Epithelial cell of esophagus (primary cell): Measurements from ENCODE around the gene EXOC6B.

ENCODE experiments used
- DNase-seq: peaks from one replicate; pipeline ENCODE4 v3.0.0; 2010; ENCODE audit warnings: low read depth
- H3K4me3 ChIP-seq: 2 replicates; pipeline ENCODE4 v1.5.1; 2011; ENCODE audit warnings: mild to moderate bottlenecking, low read length, control low read depth
- TF ChIP-seq, protein P1 (sequence below): IDR thresholded peaks from 2 replicates; pipeline ENCODE4 v1.5.1; 2011; ENCODE audit warnings: low read depth, mild to moderate bottlenecking, low read length, control low read depth, inconsistent platforms; ENCODE audit not compliant: insufficient read depth; ENCODE audit errors: missing control alignments

EXOC6B gene

DNA sequence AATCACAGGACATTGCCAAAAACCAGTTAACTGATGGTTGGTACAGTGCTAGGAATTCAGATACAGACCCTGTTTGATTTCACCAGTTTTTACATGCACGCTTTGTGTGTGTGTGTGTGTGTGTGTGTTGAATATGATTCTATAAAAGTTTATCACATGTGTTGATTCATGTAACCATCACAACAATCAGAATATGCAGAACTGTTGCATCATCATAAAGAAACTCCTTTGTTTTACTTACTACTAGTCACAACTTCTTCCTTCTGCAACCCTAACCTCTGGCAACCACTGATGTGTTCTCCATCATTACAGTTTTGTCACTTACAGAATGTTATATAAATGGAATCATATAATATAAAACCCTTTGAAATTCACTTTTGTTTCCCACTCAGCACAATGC lies 533.4 kb downstream of the EXOC6B start:
- TF ChIP-seq, protein P1, sequence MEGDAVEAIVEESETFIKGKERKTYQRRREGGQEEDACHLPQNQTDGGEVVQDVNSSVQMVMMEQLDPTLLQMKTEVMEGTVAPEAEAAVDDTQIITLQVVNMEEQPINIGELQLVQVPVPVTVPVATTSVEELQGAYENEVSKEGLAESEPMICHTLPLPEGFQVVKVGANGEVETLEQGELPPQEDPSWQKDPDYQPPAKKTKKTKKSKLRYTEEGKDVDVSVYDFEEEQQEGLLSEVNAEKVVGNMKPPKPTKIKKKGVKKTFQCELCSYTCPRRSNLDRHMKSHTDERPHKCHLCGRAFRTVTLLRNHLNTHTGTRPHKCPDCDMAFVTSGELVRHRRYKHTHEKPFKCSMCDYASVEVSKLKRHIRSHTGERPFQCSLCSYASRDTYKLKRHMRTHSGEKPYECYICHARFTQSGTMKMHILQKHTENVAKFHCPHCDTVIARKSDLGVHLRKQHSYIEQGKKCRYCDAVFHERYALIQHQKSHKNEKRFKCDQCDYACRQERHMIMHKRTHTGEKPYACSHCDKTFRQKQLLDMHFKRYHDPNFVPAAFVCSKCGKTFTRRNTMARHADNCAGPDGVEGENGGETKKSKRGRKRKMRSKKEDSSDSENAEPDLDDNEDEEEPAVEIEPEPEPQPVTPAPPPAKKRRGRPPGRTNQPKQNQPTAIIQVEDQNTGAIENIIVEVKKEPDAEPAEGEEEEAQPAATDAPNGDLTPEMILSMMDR: no peak
- DNase-seq: peak; percentile 14

DNA sequence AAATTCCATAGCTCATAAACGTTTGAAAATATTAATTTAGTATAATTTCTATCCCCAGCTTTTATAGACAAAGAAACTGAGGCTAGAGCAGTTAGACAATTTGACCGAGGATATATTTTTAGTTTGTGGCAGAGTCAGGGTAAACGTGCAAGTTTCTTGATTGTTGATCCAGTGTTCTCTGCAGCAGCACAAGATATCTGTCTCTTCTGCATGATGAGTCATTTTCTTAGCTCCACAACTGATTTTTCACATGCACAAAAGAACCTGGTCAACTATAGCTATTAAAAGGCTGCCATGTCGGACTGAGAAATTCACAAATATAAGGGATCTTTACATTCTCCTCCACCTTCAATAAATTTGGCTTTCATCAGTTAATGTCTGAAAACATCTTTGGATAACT lies 534.8 kb downstream of the EXOC6B start:
- H3K4me3 ChIP-seq: no peak overlapping the region
- DNase-seq: no peak
- TF ChIP-seq, protein P1: no peak

More for the DNA sequence above, 533.4 kb downstream of the EXOC6B start:
- no peak overlapping the region for H3K4me3 ChIP-seq

DNA sequence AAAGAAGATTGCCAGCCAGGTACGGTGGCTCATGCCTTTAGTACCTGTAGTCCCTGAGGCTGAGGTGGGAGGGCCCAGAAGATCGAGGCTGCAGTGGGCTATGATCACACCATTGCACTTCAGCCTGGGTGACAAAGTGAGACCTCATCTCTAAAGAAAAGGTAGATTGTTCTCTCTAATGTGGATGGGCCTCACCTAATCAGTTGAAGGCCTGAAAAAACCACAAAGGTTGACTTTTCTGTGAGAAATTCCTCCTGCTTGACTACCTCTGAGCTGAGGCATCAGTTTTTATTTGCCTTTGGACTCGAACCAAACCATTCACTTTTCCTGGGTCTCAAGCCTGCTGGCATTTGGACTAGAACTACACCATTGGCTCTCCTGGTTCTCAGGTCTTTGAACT lies 536.1 kb downstream of the EXOC6B start:
- no peak for DNase-seq
- no peak overlapping the region for H3K4me3 ChIP-seq
- TF ChIP-seq, protein P1: no peak

DNA sequence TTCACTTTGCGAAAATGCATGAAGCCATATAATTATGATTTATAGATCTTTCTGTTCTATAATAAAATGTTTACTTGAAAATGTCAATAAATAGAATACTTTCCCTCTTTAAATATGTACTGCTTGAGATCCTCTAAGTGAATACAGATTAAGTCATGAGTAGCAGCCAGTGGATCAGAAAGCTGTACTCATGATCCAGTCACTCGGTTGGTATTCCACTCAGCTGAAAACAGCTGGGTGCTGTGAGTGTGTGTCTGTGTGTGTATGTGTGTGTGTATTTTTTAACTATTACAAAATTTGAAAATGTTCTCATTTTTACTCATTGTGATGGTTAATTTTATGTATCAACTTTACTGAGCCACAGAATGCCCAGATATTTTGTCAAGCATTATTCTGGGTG lies 536.5 kb downstream of the EXOC6B start:
- H3K4me3 ChIP-seq: no peak overlapping the region
- peak; percentile 31 for DNase-seq
- TF ChIP-seq, protein P1: no peak

DNA sequence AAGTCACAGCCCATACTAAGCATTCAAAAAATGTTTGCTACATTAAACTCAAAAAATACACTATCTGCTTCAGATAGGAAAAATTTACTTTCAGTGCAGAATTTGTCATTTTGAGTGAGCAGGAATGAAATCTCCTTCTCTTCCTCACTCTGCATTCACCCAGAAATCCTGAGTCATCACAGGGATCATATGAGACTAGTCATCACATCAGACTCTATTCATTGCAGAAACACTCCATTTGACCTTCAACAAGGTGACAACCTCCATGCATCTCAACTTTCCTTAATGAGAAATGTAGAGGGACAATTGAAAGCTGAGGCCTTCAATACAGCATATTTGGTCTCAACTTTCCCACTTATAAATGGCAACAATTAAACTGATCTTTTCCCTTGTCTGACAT lies 547.8 kb downstream of the EXOC6B start:
- H3K4me3 ChIP-seq: no peak overlapping the region
- TF ChIP-seq, protein P1: no peak
- DNase-seq: peak; percentile 67

DNA sequence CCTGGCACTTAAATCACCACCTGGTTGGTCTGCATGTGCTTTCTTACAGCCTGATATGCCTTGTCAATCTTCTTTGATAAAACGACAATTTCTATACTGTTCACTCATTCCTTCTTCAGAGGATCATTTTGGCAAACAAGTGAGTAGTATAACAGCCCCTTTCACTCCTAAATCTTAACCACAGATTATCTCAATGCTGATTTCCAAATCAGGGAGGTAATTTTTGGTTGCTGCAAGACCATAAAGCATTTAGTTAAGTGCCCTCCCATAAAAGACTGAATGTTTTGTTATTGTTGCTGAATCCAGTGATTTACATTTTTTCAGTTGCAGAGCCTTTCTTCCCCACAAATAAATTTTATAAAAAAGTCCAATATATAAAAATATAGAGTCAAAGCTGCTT lies 549.0 kb downstream of the EXOC6B start:
- H3K4me3 ChIP-seq: no peak overlapping the region
- TF ChIP-seq, protein P1: no peak
- no peak for DNase-seq

DNA sequence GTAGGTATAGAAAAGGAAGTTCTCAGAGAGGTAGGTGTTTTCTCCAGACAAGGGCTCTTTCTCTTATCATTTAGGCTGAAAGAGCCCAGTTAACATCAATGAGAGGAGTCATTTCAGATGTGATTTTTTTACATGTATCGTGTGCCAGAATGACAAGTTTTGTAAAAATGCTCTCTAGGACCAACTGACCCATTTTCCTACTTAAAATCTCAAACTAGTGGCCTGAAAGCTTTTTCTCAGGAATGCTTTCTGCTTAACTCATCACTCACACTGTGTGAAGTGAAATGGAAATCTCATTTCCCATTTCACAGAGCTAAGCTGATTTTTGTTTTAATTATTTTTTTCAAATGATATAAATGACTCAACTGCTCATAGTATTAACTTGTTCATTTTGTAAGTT lies 549.5 kb downstream of the EXOC6B start:
- DNase-seq: no peak
- TF ChIP-seq, protein P1: no peak
- H3K4me3 ChIP-seq: no peak overlapping the region
